ENCODE measurements around the gene FBXO36. TPM values are rescaled to one million over a fixed set of nuclear protein-coding genes. Genes with fewer than 3 reads are reported as not detected.
A peak's percentile ranks its signal among the peaks of the same experiment; 100 is the strongest.

The FBXO36 gene
- total and polyA plus RNA-seq, 10 of the 15 experiments (the other 5 are each of a cell fraction or from before 2014, with no cell fraction given) = 0.79 to 2.7 (median 1.3) TPM

- TF ChIP-seq NR2C1 (IDR thresholded peaks at IDR 0.05) (no peak), FOXM1 (IDR thresholded peaks at IDR 0.05; ENCODE audit: low read depth, low read length) (peak; percentile 76; the same call in 1 of the 2 replicates), POU2F2 (IDR thresholded peaks at IDR 0.05; ENCODE audit: borderline replicate concordance, low read depth, low read length) (no peak), EP300 (IDR thresholded peaks at IDR 0.05; ENCODE audit: borderline replicate concordance in 1 of 2, control insufficient read depth in 1 of 2, low read depth in 2 of 2, low read length in 2 of 2) (no peak), ZNF592 (IDR thresholded peaks at IDR 0.05) (no peak), ELK1 (IDR thresholded peaks at IDR 0.05; ENCODE audit: low read depth, low read length) (no peak), MTA3 (IDR thresholded peaks at IDR 0.05; ENCODE audit: borderline replicate concordance, low read length) (peak; percentile 60; the same call in 1 of the 2 replicates), BCLAF1 (IDR thresholded peaks at IDR 0.05) (no peak), BRCA1 (IDR thresholded peaks at IDR 0.05; ENCODE audit: low read depth, low read length) (no peak), PAX8 (IDR thresholded peaks at IDR 0.05) (no peak), SUPT20H (IDR thresholded peaks at IDR 0.05; ENCODE audit: borderline replicate concordance, control insufficient read depth, low read depth, low read length) (no peak), JUND (IDR thresholded peaks at IDR 0.05; ENCODE audit: low read depth, low read length) (no peak), CEBPZ (IDR thresholded peaks at IDR 0.05; ENCODE audit: low read depth, low read length) (no peak), NRF1 (conservative IDR thresholded peaks at IDR 0.05; ENCODE audit: low read depth, low read length) (no peak), ATF3 (IDR thresholded peaks at IDR 0.05; ENCODE audit: borderline replicate concordance, extremely low read depth, low read depth, low read length) (no peak), NFIC (IDR thresholded peaks at IDR 0.05; ENCODE audit: low read depth, low read length) (peak; percentile 96; the same call in 1 of the 2 replicates), IKZF2 (IDR thresholded peaks at IDR 0.05) (peak; percentile 80 to 86), CHD1 (IDR thresholded peaks at IDR 0.05; ENCODE audit: low read depth, low read length) (no peak), RFX5 (IDR thresholded peaks at IDR 0.05; ENCODE audit: low read depth, low read length) (no peak)
Measured at GRCh38 chr2:229947544-229947943, 25.2 kb downstream of the FBXO36 start (continued).

All from GM12878 (cell line).